ENCODE results near the gene SLC39A12.
"Not testable (repeated sequence)": the region's sequence is repeated elsewhere in the genome, so short reads cannot be mapped to it uniquely, and the experiment has no call there.

SLC39A12 gene

DNA sequence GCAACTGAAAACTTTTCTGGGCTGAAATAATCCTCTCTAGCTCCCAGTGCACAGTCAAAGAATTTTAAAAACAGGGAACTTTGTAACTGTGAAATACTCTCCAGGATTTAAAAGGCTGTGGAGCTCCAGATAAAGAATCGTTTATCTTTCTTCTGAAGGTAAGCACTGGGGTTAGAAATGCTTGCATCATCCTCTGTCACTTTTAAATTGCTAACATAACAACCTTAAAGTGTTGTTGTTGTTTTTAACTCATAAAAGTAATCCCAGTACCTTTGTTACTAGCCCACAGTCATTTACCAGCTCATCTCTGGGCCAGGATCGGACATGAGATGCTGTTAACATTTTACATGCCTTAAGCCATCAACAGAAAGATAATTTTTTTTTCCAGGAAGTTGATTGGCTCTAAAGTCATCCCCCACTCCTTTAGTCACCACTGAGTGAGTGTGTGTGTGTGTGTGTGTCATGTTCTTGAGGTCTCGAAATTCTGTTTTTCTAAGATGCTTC, at the start of gene SLC39A12:
TSS of gene SLC39A12 (plus strand) at position 51 of the 504 bp plus-strand sequence. CDS start 1,359 bp downstream, outside the sequence.
- no peak for DNase-seq

DNA sequence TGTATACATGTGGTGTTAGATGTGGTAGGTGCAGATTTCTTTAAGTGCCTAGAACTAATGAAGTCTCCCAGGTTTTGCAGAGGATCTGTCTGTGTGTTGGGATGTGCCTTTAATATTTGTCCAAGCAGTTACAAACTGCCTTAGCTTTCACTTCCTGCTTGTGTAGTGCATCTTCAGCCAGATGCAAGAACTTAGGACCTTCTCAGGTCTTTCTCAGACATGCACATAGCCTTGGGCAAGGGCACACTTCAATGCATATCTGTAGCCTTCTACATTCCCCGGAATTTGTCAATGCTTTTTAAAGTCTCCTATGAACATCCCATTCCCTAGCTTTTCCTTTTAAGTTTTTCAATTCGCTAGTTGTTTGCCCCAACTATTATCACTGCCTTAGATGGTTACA, 47.2 kb upstream of the SLC39A12 start:
- DNase-seq = no peak

DNA sequence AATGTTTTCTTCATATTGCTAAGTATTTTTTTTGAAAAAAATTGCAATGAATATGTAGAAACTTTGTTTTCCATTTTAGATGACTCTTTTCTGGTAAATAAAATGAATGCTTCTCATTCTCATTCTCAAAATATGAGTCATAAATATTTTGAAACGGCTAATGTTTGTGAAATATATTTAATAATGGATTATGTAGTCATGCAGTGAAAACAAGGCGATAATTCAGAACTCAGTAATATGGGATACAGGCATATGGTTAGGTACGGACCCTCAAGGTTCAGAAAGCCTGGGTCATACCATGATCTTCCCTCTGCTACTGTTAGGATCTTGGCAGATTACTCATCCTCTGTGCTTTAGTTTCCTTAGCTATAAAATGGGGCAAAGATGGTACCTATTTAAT, 46.2 kb upstream of the SLC39A12 start:
- DNase-seq = no peak

DNA sequence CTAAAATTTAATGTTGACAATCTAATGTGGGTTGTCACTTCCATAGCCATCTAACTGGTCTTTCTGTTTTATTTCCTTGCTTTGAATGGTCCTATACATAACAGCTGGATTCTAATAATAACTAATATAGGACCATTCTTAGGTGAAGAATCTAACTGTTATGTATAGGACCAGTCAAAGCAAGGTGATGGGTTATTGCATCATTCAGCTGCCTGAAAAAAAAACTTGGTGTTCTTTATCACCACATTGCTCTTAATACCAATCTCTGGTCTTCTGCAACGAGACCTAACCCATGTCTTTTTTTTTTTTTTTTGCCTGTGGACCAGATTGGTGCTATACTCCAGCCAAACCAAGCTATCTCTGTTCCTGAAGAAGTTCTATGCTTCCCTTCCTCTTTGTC, 45.7 kb upstream of the SLC39A12 start:
- DNase-seq = no peak

DNA sequence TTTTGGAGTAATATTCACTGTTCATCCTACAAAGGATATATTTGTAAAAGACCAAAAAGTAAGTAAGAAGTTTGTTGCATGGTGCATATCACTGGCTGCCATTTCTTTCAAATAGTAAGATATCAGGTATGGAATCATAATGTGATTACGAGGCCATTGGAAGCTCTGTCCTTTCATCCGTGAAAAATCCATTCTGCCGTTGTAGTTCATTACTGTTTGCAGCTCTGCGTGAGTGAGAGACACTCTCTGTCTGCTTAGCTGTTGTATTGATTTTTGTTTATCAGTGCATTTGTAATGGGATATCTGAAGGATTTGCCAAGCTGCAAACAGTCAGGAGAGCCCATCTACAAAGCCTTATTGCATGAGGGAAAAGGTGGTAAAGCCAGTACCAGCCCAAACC, 44.1 kb upstream of the SLC39A12 start:
- DNase-seq = no peak

DNA sequence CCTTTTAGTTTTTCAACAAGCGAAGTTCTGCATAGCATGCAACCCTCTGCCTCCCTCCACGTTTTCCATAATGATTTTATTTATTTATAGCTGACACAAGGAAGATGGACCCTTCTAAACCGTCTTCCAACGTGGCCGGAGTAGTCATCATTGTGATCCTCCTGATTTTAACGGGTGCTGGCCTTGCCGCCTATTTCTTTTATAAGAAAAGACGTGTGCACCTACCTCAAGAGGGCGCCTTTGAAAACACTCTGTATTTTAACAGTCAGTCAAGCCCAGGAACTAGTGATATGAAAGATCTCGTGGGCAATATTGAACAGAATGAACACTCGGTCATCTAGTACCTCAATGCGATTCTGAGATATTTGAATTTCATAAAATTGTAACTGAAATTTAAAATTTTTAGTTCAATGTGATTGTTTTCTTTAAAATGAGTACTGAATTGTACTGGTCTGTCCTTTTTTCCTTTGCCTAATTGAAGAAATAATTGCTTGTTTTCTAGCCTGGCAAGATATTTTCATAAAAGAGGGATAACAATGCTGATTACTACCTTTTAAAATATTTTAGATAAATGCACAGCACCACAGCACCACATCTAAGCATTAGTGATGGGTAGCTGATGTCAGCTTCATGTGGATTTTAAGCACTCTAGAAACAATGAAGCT, 41.5 kb upstream of the SLC39A12 start:
- DNase-seq = no peak

DNA sequence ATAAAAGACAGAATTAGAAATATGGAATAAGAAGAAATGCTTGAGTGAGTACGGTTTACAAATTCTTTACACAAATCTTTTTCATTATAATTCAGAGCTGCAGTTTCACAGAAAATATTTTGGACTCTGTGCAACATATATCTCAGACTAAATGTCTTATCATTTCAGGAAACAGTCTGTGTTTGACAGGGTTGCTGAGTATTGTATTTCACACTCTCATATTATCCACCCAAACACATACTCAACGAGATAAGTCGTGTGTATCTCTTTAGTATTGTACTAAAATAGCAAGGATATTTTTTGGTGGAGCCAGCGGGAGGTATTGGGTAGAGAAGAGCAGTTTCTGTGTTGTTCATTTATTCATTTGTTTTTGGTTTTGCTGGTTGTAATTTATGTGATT, 39.0 kb upstream of the SLC39A12 start:
- DNase-seq = no peak

DNA sequence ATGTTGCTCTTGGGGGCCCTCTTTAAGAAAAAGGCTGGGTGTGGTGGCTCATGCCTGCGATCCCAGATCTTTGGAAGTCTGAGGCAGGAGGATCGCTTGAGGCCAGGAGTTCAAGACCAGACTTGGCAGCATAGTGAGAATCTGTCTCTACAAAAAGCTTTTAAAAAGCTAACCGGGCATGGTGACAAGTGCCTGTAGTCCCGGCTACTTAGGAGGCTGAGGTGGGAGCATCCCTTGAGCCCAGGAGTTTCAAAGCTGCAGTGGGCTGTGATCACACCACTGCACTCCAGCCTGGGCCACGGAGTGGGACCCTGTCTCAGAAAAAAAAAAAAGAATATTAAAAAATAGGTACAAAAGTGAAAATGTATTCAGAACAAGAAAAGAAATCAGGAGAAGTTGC, 38.1 kb upstream of the SLC39A12 start:
- DNase-seq = no peak

DNA sequence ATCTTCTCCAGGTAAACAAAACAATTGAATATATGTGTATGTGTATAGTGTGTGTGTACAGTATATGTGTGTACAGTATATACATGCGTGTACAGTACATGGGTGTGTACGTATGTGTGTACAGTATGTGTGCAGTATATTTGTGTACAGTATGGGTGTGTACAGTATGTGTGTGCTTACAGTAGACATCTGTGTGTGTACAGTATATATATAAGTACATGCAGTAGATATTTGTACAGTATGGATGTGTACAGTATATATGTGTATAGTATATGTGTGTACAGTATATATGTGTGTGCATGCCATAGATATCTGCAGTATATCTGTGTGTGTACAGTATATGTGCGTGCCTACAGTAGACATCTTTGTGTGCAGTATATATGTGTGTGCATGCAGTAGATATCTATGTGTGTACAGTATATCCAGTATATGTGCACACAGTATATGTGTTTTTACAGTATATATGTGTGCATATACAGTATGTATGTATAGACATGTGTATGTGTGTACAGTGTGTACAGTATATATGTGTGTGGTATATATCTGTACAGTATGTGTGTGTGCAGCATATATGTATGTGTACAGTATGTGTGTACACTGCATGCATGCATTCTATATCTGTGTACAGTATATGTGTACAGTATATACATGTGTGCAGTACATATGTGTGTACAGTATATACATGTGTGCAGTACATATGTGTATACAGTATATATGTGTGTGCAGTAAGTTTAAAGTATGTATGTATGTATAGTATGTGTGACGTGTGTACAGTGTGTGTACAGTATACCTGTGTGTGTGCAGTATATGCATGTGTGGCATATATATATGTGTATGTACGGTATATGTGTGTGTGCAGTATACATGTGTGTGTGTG, 37.3 kb upstream of the SLC39A12 start:
- DNase-seq = no peak

DNA sequence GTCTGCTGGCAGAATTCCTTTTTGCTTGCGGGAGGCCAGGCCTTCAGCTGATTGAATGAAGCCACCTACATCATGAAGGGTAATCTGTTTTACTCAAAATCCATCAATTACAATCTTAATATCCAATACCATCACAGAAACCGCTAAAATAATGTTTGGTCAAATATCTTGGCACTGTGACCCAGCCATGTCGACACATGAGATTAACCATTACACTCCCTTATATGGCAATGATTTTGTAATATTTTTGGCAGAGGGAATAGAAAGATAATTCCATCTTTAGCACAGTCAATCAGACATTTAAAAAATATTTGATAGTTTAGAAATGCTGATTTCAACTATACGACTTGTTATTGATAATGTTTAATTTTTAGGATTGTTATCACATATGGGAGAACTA, 36.5 kb upstream of the SLC39A12 start:
- no peak for DNase-seq

DNA sequence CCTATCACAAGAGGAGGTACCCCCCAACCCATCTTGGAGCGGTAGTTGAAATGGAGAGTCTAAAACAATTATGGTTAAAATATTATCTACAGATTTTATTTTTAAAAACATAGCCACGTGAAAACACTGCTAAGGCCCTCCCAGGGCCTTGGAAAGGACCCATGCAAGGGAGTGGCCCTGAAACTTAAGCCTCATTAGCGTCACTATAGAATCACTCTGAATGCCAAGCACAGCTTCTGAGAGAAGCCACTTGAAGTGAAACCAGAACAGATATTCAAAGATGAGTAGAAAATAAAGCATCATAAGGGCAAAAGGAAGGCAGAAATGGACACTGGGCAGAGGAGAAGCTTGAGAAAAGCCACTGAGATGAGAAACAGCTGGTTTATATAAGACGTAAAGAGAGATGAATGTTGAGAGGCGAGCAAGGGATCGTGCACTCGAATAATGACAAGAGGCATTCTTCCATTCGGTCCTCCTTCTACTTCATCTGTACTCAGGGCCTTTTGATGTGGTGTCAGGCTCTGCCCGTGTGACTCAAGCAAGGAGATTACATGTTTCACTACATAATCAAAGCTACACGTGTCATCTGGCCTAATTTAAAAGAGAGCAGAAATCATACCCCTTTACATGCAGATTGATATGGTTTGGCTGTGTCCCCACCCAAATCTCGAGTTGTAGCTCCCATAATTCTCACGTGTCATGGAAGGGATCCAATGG, 33.4 kb upstream of the SLC39A12 start:
- DNase-seq = no peak

DNA sequence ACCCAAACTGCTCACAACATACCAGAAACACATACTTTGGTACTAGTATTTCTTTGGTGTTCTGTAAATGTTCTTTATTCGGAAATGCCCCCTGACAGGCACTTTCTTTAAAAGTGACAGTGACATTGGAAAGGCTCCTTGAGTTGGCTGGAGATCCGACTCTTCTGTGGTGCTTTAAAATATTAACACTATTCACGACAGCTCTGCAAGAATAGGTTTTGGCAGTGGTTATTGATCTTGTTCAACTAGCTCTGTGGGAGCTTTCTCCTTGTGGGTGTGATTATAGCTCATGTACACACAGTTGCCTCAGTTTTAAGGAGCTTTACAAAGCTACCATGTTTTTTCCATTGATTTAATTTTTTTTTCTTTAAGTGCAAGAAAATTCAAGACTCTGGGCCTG, 30.3 kb upstream of the SLC39A12 start:
- no peak for DNase-seq

DNA sequence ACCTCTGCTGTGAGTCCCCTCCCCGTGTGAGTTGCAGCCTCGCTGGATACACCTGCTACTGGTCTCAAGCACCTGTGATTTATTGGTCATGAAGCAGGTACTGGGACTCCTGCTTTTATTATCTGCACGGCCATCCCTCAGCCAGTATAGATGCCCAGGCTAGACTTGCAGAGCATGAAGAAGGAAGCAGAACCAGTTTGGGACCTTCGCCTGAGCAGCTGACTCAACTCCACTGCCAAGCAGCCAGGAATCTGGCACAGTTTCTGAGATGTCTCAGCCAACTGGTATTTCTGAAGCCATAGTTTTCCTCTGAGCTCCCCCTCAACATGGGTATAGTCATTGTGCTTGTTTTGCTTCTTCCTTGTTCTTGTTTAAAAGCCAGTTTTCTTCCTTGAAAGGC, 28.0 kb upstream of the SLC39A12 start:
- DNase-seq = no peak

DNA sequence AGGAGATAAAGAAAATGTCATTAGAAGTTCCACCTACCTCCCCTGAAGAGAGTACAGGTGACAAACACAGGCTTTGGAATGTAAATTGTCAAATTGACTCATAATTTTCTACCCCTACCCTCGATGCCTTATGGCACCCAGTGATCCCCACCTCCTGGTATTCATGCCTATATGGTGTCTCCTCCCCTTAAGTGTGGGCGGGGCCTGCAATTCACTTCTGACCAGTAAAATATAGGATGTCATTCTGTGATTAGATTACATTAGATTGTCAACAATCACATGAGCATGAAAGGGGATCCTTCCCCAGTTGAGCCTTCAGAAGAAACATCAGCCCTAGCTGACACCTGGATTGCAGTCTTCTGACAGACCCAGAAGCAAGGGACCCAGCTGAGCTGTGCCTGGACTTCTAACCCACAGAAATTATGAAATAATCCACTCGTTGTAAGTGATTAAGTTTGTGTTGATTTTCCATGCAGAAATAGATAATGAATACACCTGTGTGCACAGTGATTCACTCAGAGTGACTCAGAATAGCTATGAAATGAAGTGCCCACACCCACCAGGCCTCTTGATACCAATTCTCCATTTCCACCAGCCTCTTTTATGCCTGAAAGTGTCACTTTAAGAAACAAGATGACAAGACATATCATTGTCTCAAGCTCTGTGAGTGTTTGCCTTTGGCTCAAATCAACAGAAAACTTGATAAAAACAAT, 8.5 kb upstream of the SLC39A12 start:
- DNase-seq = no peak

DNA sequence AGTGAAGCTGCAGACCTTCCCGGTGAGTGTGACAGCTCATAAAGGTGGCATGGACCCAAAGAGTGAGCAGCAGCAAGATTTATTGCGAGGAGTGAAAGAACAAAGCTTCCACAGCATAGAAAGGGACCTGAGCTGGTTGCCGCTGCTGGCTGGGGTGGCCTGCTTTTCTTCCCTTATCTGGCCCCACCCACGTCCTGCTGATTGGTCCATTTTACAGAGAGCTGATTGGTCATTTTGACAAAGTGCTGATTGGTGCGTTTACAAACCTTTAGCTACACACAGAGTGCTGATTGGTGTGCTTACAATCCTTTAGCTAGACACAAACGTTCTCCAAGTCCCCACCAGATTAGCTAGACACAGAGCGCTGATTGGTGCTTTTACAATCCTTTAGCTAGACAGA, 1.4 kb upstream of the SLC39A12 start:
- DNase-seq = not testable (repeated sequence)

DNA sequence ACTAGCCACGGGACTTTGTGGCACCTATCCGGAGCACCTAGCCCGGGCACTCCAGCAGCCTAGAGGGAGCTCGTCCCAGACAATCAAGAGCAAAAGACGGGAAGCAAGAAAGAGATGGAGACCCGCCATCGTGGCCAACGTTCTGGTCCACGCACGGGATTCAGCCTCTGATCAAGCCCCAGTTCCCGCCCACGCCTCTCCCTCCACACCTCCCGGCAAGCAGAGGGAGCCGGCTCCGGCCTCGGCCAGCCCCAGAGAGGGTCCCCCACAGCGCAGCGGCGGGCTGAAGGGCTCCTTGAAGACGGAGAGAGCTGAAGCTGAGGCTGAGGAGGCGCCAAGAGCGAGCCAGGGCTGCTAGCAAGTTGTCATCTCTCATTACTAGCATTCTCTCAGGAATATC, 992 bp upstream of the SLC39A12 start:
- DNase-seq = no peak

DNA sequence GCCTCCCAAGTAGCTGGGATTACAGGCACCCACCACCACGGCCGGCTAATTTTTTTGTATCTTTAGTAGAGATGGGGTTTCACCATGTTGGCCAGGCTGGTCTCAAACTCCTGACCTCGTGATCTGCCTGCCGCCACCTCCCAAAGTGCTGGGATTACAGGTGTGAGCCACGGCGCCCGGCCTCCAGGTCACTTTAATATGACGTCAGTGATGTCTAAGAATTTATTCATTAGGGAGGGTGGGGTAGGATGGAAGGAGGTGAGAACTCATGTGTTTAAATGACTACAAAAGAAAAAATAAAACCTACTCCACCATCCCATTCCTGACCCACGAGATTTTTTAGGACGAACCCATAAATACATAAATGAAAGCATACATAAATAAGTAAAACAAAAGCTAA, 2.7 kb downstream of the SLC39A12 start:
- DNase-seq = not testable (repeated sequence)

DNA sequence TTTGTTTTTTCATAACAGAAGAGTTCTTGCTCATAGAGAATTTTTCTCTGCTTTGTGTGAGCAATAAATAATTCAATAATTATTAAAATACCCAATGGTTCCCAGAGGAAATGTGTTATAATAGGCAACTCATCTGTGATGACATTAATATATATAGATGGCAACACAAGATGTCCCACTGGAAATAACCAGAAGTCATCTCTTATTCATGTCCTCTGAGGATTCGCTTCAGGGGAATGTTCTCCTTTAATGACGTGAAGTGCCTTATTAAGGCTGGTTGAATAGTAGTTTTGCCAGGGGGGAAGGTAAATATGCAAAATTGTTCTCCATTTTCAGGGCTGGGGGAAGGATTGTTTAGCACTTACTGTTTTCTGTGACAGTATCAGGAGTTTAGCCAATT, 3.1 kb downstream of the SLC39A12 start:
- no peak for DNase-seq

DNA sequence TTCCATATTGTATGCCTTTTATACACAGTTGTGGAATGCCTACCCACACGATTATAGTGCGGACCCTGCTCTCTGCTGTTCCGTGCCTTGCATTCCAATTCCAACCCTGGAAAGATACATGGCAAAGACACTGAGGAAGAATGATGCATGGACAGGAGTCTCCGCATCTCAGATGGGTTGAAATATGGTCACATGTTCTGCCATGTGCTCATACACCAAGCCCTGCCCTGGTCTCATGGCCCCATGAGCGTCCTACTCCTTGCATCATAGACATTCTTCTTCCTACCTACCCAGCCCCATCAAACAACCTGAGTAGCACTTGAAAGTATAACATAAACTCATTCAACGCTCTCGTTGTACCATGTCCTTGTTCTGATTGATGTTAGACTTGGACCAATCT, 6.3 kb downstream of the SLC39A12 start:
- DNase-seq = no peak

DNA sequence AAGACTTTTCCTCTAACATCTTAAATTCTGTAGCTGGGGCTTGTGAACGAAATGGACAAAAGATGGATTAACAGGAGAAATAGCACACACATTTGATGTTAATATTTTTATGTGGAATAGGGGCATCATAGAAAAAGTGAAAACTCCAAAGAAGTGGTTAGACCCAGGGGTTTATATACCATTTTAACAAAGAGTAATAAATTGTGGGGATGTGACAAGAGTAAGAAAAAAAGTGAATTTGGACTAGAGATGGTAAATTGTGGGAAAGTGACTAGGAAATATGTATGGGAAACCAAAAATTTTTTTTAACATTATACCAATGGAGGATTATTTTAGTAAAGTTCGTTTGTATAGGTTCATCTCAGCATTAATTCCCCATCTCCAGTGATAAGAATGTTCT, 8.2 kb downstream of the SLC39A12 start:
- no peak for DNase-seq

DNA sequence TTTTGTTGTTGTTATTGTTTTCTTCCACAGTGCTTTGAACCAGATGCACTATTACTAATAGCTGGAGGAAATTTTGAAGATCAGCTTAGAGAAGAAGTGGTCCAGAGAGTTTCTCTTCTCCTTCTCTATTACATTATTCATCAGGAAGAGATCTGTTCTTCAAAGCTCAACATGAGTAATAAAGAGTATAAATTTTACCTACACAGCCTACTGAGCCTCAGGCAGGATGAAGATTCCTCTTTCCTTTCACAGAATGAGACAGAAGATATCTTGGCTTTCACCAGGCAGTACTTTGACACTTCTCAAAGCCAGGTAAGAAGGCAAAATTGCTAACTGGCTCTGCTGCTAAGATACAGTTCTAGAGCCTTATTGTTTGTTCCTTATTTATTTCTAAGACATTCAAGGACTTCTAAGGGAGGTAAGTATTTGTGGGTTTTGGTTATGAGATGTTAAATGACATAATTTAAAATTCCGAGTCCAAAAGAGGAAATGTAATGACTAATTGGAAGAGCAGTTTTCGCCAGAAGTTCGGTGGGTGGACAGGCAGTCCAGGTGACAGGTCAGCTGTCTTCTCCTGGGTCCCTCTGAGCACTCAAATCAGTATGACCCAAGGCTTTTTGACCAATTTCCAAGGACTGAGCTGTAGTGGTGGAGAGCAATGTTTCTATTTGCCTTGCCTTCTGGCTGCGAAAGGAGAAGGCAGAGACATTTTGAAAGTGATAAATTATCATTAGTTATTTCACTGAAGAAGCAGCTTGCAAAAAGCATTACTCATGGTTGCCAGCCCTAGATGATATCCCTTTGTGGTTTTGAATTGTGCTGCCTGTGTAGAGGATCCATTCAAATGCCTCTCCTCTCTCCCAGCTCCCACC, 10.1 kb downstream of the SLC39A12 start:
- DNase-seq = no peak

DNA sequence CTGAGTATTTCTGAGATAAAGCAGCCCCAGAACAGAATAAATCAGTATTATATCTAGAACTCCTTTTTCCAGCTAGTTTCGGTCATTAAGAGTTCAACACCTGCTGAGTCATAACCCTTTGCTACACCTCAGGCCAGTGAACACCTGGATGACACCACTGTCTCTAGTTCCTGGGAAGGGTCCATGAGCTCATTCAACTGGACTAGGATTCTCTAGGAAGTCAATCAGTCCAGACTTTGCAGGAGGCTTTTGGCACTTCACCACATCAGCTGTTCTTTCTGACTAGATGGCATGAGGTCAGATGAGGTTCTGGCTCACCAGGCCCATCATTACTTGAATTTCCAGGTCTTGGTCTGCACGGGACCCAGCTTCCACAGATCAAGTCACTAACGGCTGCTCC, 11.7 kb downstream of the SLC39A12 start:
- no peak for DNase-seq
